Skin epidermis (tissue), 12 donors: Measurements from ENCODE around the gene RERGL.
"Not testable (repeated sequence)": the region's sequence is repeated elsewhere in the genome, so short reads cannot be mapped to it uniquely, and the experiment has no call there.

Experiments
- H3K27ac ChIP-seq, 21 experiments: fragments of 200-600 bp; sonication (generic) in 11 of 21; one replicate each; pipeline ENCODE4 v1.5.0; 2020; ENCODE audit warnings: mild to moderate bottlenecking in 3 of 21, inconsistent platforms in 2 of 21, moderate library complexity in 2 of 21
- H3K4me3 ChIP-seq, 7 experiments: fragments of 200-600 bp; sonication (generic) in 2 of 7; one replicate each; pipeline ENCODE4 v1.5.0; 2020; ENCODE audit warnings: inconsistent platforms in 2 of 7, mild to moderate bottlenecking in 2 of 7, moderate library complexity in 1 of 7

RERGL gene

GRCh38 chr12:18090093-18090492, at the start of gene RERGL:
Gene RERGL (minus strand): TSS chr12:18090193. CDS start chr12:18090140, 53 bp downstream.
- no peak within 1 kb of the TSS for H3K27ac ChIP-seq
- H3K4me3 ChIP-seq, result no peak within 1 kb of the TSS

GRCh38 chr12:18139254-18139653, 49.3 kb upstream of the RERGL start:
- Histone ChIP-seq H3K27ac (no peak overlapping the region), H3K4me3 (no peak overlapping the region)

- Histone ChIP-seq H3K27ac (no peak overlapping the region), H3K4me3 (no peak overlapping the region)
These were observed 45.5 kb upstream of the RERGL start for GRCh38 chr12:18135509-18135908.

GRCh38 chr12:18135086-18135485, 45.1 kb upstream of the RERGL start:
- no peak overlapping the region for H3K4me3 ChIP-seq

GRCh38 chr12:18130851-18131250, 40.9 kb upstream of the RERGL start:
- no peak overlapping the region for H3K27ac ChIP-seq
- no peak overlapping the region for H3K4me3 ChIP-seq

More at GRCh38 chr12:18135086-18135485, 45.1 kb upstream of the RERGL start:
- no peak overlapping the region for H3K27ac ChIP-seq

- H3K27ac ChIP-seq, result no peak overlapping the region
- H3K4me3 ChIP-seq, result no peak overlapping the region
These were observed 33.7 kb upstream of the RERGL start for GRCh38 chr12:18123707-18124106.

GRCh38 chr12:18120899-18121298, 30.9 kb upstream of the RERGL start:
- no peak overlapping the region for H3K27ac ChIP-seq
- no peak overlapping the region for H3K4me3 ChIP-seq

GRCh38 chr12:18108611-18109010, 18.6 kb upstream of the RERGL start:
- Histone ChIP-seq H3K4me3 (no peak overlapping the region), H3K27ac (no peak overlapping the region)

GRCh38 chr12:18103624-18104023, 13.6 kb upstream of the RERGL start:
- Histone ChIP-seq H3K27ac (no peak overlapping the region), H3K4me3 (no peak overlapping the region)

GRCh38 chr12:18101043-18101442, 11.1 kb upstream of the RERGL start:
- no peak overlapping the region for H3K4me3 ChIP-seq

GRCh38 chr12:18084080-18084479, 5.9 kb downstream of the RERGL start:
- Histone ChIP-seq H3K27ac (no peak overlapping the region), H3K4me3 (no peak overlapping the region)

More at GRCh38 chr12:18101043-18101442, 11.1 kb upstream of the RERGL start:
- no peak overlapping the region for H3K27ac ChIP-seq

GRCh38 chr12:18079541-18080246, 10.3 kb downstream of the RERGL start:
- H3K4me3 ChIP-seq, result no peak overlapping the region

GRCh38 chr12:18074001-18074400, 16.0 kb downstream of the RERGL start:
- H3K27ac ChIP-seq, result no peak overlapping the region
- no peak overlapping the region for H3K4me3 ChIP-seq

More at GRCh38 chr12:18079541-18080246, 10.3 kb downstream of the RERGL start:
- H3K27ac ChIP-seq, result no peak overlapping the region

GRCh38 chr12:18072723-18073122, 17.3 kb downstream of the RERGL start:
- no peak overlapping the region for H3K4me3 ChIP-seq
- no peak overlapping the region for H3K27ac ChIP-seq

GRCh38 chr12:18071336-18071735, 18.7 kb downstream of the RERGL start:
- Histone ChIP-seq H3K4me3 (no peak overlapping the region), H3K27ac (no peak overlapping the region)

- Histone ChIP-seq H3K4me3 (no peak overlapping the region), H3K27ac (no peak overlapping the region)
These were observed 21.6 kb downstream of the RERGL start for GRCh38 chr12:18068355-18068754.

- no peak overlapping the region for H3K27ac ChIP-seq
- H3K4me3 ChIP-seq, result no peak overlapping the region
These were observed 23.3 kb downstream of the RERGL start for GRCh38 chr12:18066666-18067065.

GRCh38 chr12:18062867-18063266, 27.1 kb downstream of the RERGL start:
- H3K27ac ChIP-seq, H3K4me3 ChIP-seq: not testable (repeated sequence)

- no peak overlapping the region for H3K27ac ChIP-seq
- no peak overlapping the region for H3K4me3 ChIP-seq
These were observed 32.9 kb downstream of the RERGL start for GRCh38 chr12:18057051-18057450.

- H3K4me3 ChIP-seq, result no peak overlapping the region
- H3K27ac ChIP-seq, result no peak overlapping the region
These were observed 34.9 kb downstream of the RERGL start for GRCh38 chr12:18054925-18055619.

GRCh38 chr12:18045446-18045992, 44.5 kb downstream of the RERGL start:
- no peak overlapping the region for H3K4me3 ChIP-seq
- no peak overlapping the region for H3K27ac ChIP-seq
